A673 (cell line): ENCODE measurements around the gene XPOT.

ENCODE experiments used
- CTCF ChIP-seq: fragments of 300-800, 200-600 bp; sonication (generic); conservative IDR thresholded peaks from 2 replicates; pipeline ENCODE4 v1.5.1; 2017; ENCODE audit warnings: low read depth, mild to moderate bottlenecking, antibody characterized with exemption, low read length, moderate library complexity, mixed read lengths
- EZH2 ChIP-seq: fragments of 200-600 bp; sonication (generic); IDR thresholded peaks from 2 replicates; pipeline ENCODE4 v1.6.1; 2017; ENCODE audit warnings: borderline replicate concordance, low read depth, mild to moderate bottlenecking, mixed read lengths, antibody characterized with exemption, low read length; ENCODE audit not compliant: poor library complexity, severe bottlenecking

- TF ChIP-seq CTCF (no peak), EZH2 (no peak)
Observed at GRCh38 chr12:64451687-64452558, 47.7 kb downstream of the XPOT start, which contains the start of gene TBK1.
